Loucy (cell line): ENCODE data around the gene APOOL.

Experiments
- EZH2phosphoT487 ChIP-seq: fragments of 200-600 bp; IDR thresholded peaks from 2 replicates; pipeline ENCODE4 v1.6.1; 2018; ENCODE audit warnings: antibody characterized with exemption, mild to moderate bottlenecking, moderate library complexity, borderline replicate concordance
- TF ChIP-seq, protein P1 (sequence below): fragments of 200-600 bp; sonication (generic); conservative IDR thresholded peaks from 2 replicates; pipeline ENCODE4 v1.5.1; 2014; ENCODE audit warnings: mild to moderate bottlenecking, antibody characterized with exemption, low read length

DNA sequence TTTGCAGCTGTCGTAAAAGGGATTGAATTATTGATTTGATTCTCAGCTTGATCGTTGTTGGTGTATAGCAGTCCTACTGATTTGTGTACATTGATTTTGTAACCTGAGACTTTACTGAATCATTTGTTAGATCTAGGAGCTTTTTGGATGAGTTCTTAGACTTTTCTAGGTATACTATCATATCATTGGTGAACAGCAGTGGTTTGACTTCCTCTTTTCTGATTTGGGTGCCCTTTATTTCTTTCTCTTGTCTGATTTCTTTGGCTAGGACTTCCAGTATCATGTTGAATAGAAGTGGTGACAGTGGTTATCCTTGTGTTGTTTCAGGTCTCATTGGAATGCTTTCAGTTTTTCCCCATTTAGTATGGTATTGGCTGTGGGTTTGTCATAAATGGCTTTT lies 8.4 kb downstream of the APOOL start:
- no peak for TF ChIP-seq EZH2phosphoT487
- TF ChIP-seq, protein P1, sequence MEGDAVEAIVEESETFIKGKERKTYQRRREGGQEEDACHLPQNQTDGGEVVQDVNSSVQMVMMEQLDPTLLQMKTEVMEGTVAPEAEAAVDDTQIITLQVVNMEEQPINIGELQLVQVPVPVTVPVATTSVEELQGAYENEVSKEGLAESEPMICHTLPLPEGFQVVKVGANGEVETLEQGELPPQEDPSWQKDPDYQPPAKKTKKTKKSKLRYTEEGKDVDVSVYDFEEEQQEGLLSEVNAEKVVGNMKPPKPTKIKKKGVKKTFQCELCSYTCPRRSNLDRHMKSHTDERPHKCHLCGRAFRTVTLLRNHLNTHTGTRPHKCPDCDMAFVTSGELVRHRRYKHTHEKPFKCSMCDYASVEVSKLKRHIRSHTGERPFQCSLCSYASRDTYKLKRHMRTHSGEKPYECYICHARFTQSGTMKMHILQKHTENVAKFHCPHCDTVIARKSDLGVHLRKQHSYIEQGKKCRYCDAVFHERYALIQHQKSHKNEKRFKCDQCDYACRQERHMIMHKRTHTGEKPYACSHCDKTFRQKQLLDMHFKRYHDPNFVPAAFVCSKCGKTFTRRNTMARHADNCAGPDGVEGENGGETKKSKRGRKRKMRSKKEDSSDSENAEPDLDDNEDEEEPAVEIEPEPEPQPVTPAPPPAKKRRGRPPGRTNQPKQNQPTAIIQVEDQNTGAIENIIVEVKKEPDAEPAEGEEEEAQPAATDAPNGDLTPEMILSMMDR: no peak
